ENCODE measurements around the gene ALDH8A1. TPM values are rescaled to one million over a fixed set of nuclear protein-coding genes. Genes with fewer than 3 reads are reported as not detected.

ALDH8A1 gene
- total RNA-seq, 4 donors from 2014 or later, result 0.56 to 2.4 (median 1.0) TPM; not detected in 1

- no peak overlapping the region for H3K27ac ChIP-seq
- no peaks in the 10 kb centered on the region for H3K4me1 ChIP-seq
- H3K27me3 ChIP-seq, result no peaks in the 10 kb centered on the region
- H3K36me3 ChIP-seq, result no peaks in the 10 kb centered on the region
- no peaks in the 10 kb centered on the region for H3K9me3 ChIP-seq
- WGBS, result 90% methylated on average over 5 of the region's 5 CpGs
- no peak for TF ChIP-seq POLR2A (IDR thresholded peaks at IDR 0.05)
- TF ChIP-seq POLR2AphosphoS5 (IDR thresholded peaks at IDR 0.05), result no peak
- no peak for TF ChIP-seq CTCF (IDR thresholded peaks at IDR 0.05)
- TF ChIP-seq EP300 (IDR thresholded peaks at IDR 0.05), result no peak
- DNase-seq (ENCODE audit: low spot score in 2 of 2), result no peak
- H3K4me3 ChIP-seq, result no peak overlapping the region
Measured at GRCh38 chr6:134936476-134936875, 13.4 kb downstream of the ALDH8A1 start.

- TF ChIP-seq POLR2AphosphoS5 (IDR thresholded peaks at IDR 0.05), result no peak
- TF ChIP-seq POLR2A (IDR thresholded peaks at IDR 0.05), result no peak
- TF ChIP-seq EP300 (IDR thresholded peaks at IDR 0.05), result no peak
- no peak for TF ChIP-seq CTCF (IDR thresholded peaks at IDR 0.05)
- 96% methylated on average over 5 of the region's 5 CpGs for WGBS
Measured at GRCh38 chr6:134934793-134935485, 15.0 kb downstream of the ALDH8A1 start.

GRCh38 chr6:134932535-134933470 is 17.1 kb downstream of the ALDH8A1 start:
- no peak for TF ChIP-seq CTCF (IDR thresholded peaks at IDR 0.05)
- TF ChIP-seq POLR2AphosphoS5 (IDR thresholded peaks at IDR 0.05), result no peak
- TF ChIP-seq EP300 (IDR thresholded peaks at IDR 0.05), result no peak
- TF ChIP-seq POLR2A (IDR thresholded peaks at IDR 0.05), result no peak
- Histone ChIP-seq H3K4me1 (no peaks in the 10 kb centered on the region), H3K27me3 (no peaks in the 10 kb centered on the region), H3K27ac (no peak overlapping the region), H3K36me3 (no peaks in the 10 kb centered on the region), H3K9me3 (no peaks in the 10 kb centered on the region), H3K4me3 (no peak overlapping the region)
- WGBS, result 73% methylated on average over 11 of the region's 11 CpGs
- no peak for DNase-seq (ENCODE audit: low spot score in 2 of 2)

More at GRCh38 chr6:134934793-134935485, 15.0 kb downstream of the ALDH8A1 start:
- no peak overlapping the region for H3K4me3 ChIP-seq
- DNase-seq (ENCODE audit: low spot score in 2 of 2), result no peak
- no peaks in the 10 kb centered on the region for H3K9me3 ChIP-seq
- no peaks in the 10 kb centered on the region for H3K27me3 ChIP-seq
- no peak overlapping the region for H3K27ac ChIP-seq
- H3K36me3 ChIP-seq, result no peaks in the 10 kb centered on the region
- H3K4me1 ChIP-seq, result no peaks in the 10 kb centered on the region

- Histone ChIP-seq H3K4me1 (no peaks in the 10 kb centered on the region), H3K27ac (no peak overlapping the region), H3K27me3 (no peaks in the 10 kb centered on the region), H3K4me3 (no peak overlapping the region), H3K9me3 (no peaks in the 10 kb centered on the region), H3K36me3 (no peaks in the 10 kb centered on the region)
- 63% methylated on average over 5 of the region's 5 CpGs for WGBS
- no peak for TF ChIP-seq POLR2AphosphoS5 (IDR thresholded peaks at IDR 0.05)
- TF ChIP-seq EP300 (IDR thresholded peaks at IDR 0.05), result no peak
- TF ChIP-seq CTCF (IDR thresholded peaks at IDR 0.05), result no peak
- no peak for TF ChIP-seq POLR2A (IDR thresholded peaks at IDR 0.05)
- DNase-seq (ENCODE audit: low spot score in 2 of 2), result no peak
Measured at GRCh38 chr6:134932098-134932497, 17.8 kb downstream of the ALDH8A1 start.

- no peak overlapping the region for H3K4me3 ChIP-seq
- H3K4me1 ChIP-seq, result no peaks in the 10 kb centered on the region
- H3K27me3 ChIP-seq, result no peaks in the 10 kb centered on the region
- no peaks in the 10 kb centered on the region for H3K36me3 ChIP-seq
- 93% methylated on average over 6 of the region's 6 CpGs for WGBS
- H3K9me3 ChIP-seq, result no peaks in the 10 kb centered on the region
- no peak overlapping the region for H3K27ac ChIP-seq
- DNase-seq (ENCODE audit: low spot score in 2 of 2), result no peak
- TF ChIP-seq EP300 (IDR thresholded peaks at IDR 0.05) (no peak), POLR2AphosphoS5 (IDR thresholded peaks at IDR 0.05) (no peak), POLR2A (IDR thresholded peaks at IDR 0.05) (no peak), CTCF (IDR thresholded peaks at IDR 0.05) (no peak)
Measured at GRCh38 chr6:134930463-134930862, 19.4 kb downstream of the ALDH8A1 start.
